HAP-1 (cell line): Measurements from ENCODE around the gene CYP26B1.

Experiments used
- DNase-seq, 2 experiments: peaks; one replicate each; pipeline ENCODE4 v3.0.0-alpha.2; 2016 to 2020; ENCODE audit warnings: low spot score in 2 of 2
- H3K27me3 ChIP-seq: fragments of 250-450 bp; sonication (Bioruptor Pico); 2 replicates; pipeline ENCODE4 v1.5.1; 2020; ENCODE audit warnings: low read depth, mild to moderate bottlenecking, moderate library complexity
- H3K36me3 ChIP-seq: fragments of 250-450 bp; sonication (Bioruptor Pico); replicated peaks from 2 replicates; pipeline ENCODE4 v1.5.1; 2020; ENCODE audit warnings: mild to moderate bottlenecking
- H3K4me1 ChIP-seq: fragments of 250-450 bp; sonication (Bioruptor Pico); 2 replicates; pipeline ENCODE4 v1.5.1; 2020; ENCODE audit warnings: mild to moderate bottlenecking
- H3K4me3 ChIP-seq: fragments of 250-450 bp; sonication (Bioruptor Pico); 2 replicates; pipeline ENCODE4 v1.5.1; 2020; ENCODE audit warnings: mild to moderate bottlenecking, moderate library complexity
- H3K9me3 ChIP-seq: fragments of 250-450 bp; sonication (Bioruptor Pico); 2 replicates; pipeline ENCODE4 v1.5.1; 2020; ENCODE audit warnings: mild to moderate bottlenecking, moderate library complexity
- in situ Hi-C: fragments of 300-500 bp; cut with MboI; formaldehyde crosslinking; loops from 3 replicates; pipeline ENCODE4 v1.14.3; 2020; ENCODE audit warnings: low sequenced_read_pairs, inconsistent platforms, mixed read lengths

The CYP26B1 gene

GRCh38 chr2:72150157-72150860 lies 2.6 kb upstream of the CYP26B1 start:
- DNase-seq = peak; percentile 64 to 90
- peaks cover 12% of the 10 kb centered on the region for H3K27me3 ChIP-seq
- in situ Hi-C loops = loop anchor here (5.0 to 25.0 kb wide), 3 partner anchors 223 to 603 kb away; no protein-coding TSS in a partner anchor
- no peak overlapping the region for H3K4me3 ChIP-seq
- no peaks in the 10 kb centered on the region for H3K9me3 ChIP-seq
- peaks cover 5% of the 10 kb centered on the region for H3K4me1 ChIP-seq
- H3K36me3 ChIP-seq = no peaks in the 10 kb centered on the region

- peaks cover 5% of the 10 kb centered on the region for H3K4me1 ChIP-seq
- no peak overlapping the region; the same call in 1 of the 2 replicates for H3K4me3 ChIP-seq
- in situ Hi-C loops = loop anchor here (5.0 to 25.0 kb wide), 3 partner anchors 222 to 602 kb away; no protein-coding TSS in a partner anchor
- peaks cover 12% of the 10 kb centered on the region for H3K27me3 ChIP-seq
- no peaks in the 10 kb centered on the region for H3K36me3 ChIP-seq
- H3K9me3 ChIP-seq = no peaks in the 10 kb centered on the region
- DNase-seq = no peak
These were observed 2.0 kb upstream of the CYP26B1 start for GRCh38 chr2:72149556-72150156.

- H3K27me3 ChIP-seq = peaks cover 12% of the 10 kb centered on the region
- DNase-seq = peak; percentile 33 to 62
These were observed 1.3 kb upstream of the CYP26B1 start for GRCh38 chr2:72148837-72149555.

GRCh38 chr2:72148003-72148836 lies 558 bp upstream of the CYP26B1 start:
- DNase-seq = peak; percentile 19 to 58
- peaks cover 12% of the 10 kb centered on the region for H3K27me3 ChIP-seq
- no peaks in the 10 kb centered on the region for H3K36me3 ChIP-seq
- in situ Hi-C loops = no loop called here
- no peaks in the 10 kb centered on the region for H3K9me3 ChIP-seq
- H3K4me1 ChIP-seq = peaks cover 12% of the 10 kb centered on the region
- peak overlapping the region; percentile 33 for H3K4me3 ChIP-seq

More at GRCh38 chr2:72148837-72149555, 1.3 kb upstream of the CYP26B1 start:
- peaks cover 7% of the 10 kb centered on the region for H3K4me1 ChIP-seq
- peak overlapping the region; percentile 33 for H3K4me3 ChIP-seq
- in situ Hi-C loops = no loop called here
- H3K9me3 ChIP-seq = no peaks in the 10 kb centered on the region
- H3K36me3 ChIP-seq = no peaks in the 10 kb centered on the region

- peaks cover 12% of the 10 kb centered on the region for H3K27me3 ChIP-seq
- H3K4me1 ChIP-seq = peaks cover 18% of the 10 kb centered on the region
- peak in 1 of 2 experiments; percentile 7 for DNase-seq
- no peaks in the 10 kb centered on the region for H3K36me3 ChIP-seq
- no peak overlapping the region for H3K4me3 ChIP-seq
- H3K9me3 ChIP-seq = no peaks in the 10 kb centered on the region
- in situ Hi-C loops = no loop called here
These were observed 1.0 kb downstream of the CYP26B1 start for GRCh38 chr2:72146347-72147302.

GRCh38 chr2:72145658-72146329 lies 1.9 kb downstream of the CYP26B1 start:
- H3K4me3 ChIP-seq = peak overlapping the region; percentile 53
- in situ Hi-C loops = no loop called here
- H3K9me3 ChIP-seq = no peaks in the 10 kb centered on the region
- DNase-seq = no peak
- H3K4me1 ChIP-seq = peaks cover 18% of the 10 kb centered on the region
- H3K27me3 ChIP-seq = peaks cover 12% of the 10 kb centered on the region
- H3K36me3 ChIP-seq = no peaks in the 10 kb centered on the region

GRCh38 chr2:72145289-72145657 lies 2.4 kb downstream of the CYP26B1 start:
- H3K4me3 ChIP-seq = peak overlapping the region; percentile 53
- in situ Hi-C loops = no loop called here
- peak; percentile 65 to 77 for DNase-seq
- peaks cover 12% of the 10 kb centered on the region for H3K27me3 ChIP-seq
- no peaks in the 10 kb centered on the region for H3K36me3 ChIP-seq
- H3K4me1 ChIP-seq = peaks cover 18% of the 10 kb centered on the region
- H3K9me3 ChIP-seq = no peaks in the 10 kb centered on the region

- peaks cover 18% of the 10 kb centered on the region for H3K4me1 ChIP-seq
- H3K4me3 ChIP-seq = peak overlapping the region; percentile 53
- no peaks in the 10 kb centered on the region for H3K36me3 ChIP-seq
- peaks cover 8% of the 10 kb centered on the region for H3K27me3 ChIP-seq
- in situ Hi-C loops = no loop called here
- no peaks in the 10 kb centered on the region for H3K9me3 ChIP-seq
- DNase-seq = peak; percentile 77 to 89
These were observed 2.9 kb downstream of the CYP26B1 start for GRCh38 chr2:72144632-72145288.

- peaks cover 15% of the 10 kb centered on the region for H3K4me1 ChIP-seq
- in situ Hi-C loops = no loop called here
These were observed 3.4 kb downstream of the CYP26B1 start for GRCh38 chr2:72144274-72144631.

GRCh38 chr2:72143441-72144273 lies 4.0 kb downstream of the CYP26B1 start:
- Histone ChIP-seq H3K36me3 (no peaks in the 10 kb centered on the region), H3K4me1 (peaks cover 15% of the 10 kb centered on the region), H3K9me3 (no peaks in the 10 kb centered on the region), H3K27me3 (no peaks in the 10 kb centered on the region), H3K4me3 (peak overlapping the region; percentile 53)
- DNase-seq = peak in 1 of 2 experiments; percentile 36
- in situ Hi-C loops = no loop called here

More at GRCh38 chr2:72144274-72144631, 3.4 kb downstream of the CYP26B1 start:
- Histone ChIP-seq H3K9me3 (no peaks in the 10 kb centered on the region), H3K4me3 (peak overlapping the region; percentile 53), H3K36me3 (no peaks in the 10 kb centered on the region), H3K27me3 (peaks cover 2% of the 10 kb centered on the region)
- DNase-seq = no peak
